SK-N-SH treated with all-trans-retinoic acid at 6 μM for 48 hours (cell line): ENCODE results near the gene SNX10.

ENCODE experiments used
- ATAC-seq: fragments of 200-7000 bp; cut with Tn5 transposase; 3 replicates; pipeline ENCODE4 v1.9.1; 2020; ENCODE audit warnings: mild to moderate bottlenecking, moderate library complexity
- ARNTL ChIP-seq: fragments of 450-650 bp; formaldehyde crosslinking; IDR thresholded peaks from 2 replicates; pipeline ENCODE4 v1.5.0; 2020; ENCODE audit warnings: low read depth, mild to moderate bottlenecking, moderate library complexity, borderline replicate concordance
- BACH2 ChIP-seq: fragments of 250-450 bp; sonication (Bioruptor Pico); IDR thresholded peaks from 2 replicates; pipeline ENCODE4 v1.9.0; 2021; ENCODE audit warnings: mild to moderate bottlenecking, borderline replicate concordance
- CSDC2 ChIP-seq: fragments of 250-450 bp; sonication (Bioruptor Pico); IDR thresholded peaks from 2 replicates; pipeline ENCODE4 v1.5.0; 2020; ENCODE audit warnings: mild to moderate bottlenecking, moderate library complexity
- CSRNP3 ChIP-seq: fragments of 250-450 bp; sonication (Bioruptor Pico); IDR thresholded peaks from 2 replicates; pipeline ENCODE4 v1.5.1; 2021; ENCODE audit warnings: mild to moderate bottlenecking, moderate library complexity
- GLIS3 ChIP-seq: fragments of 250-450 bp; sonication (Bioruptor Pico); IDR thresholded peaks from 2 replicates; pipeline ENCODE4 v1.5.0; 2020; ENCODE audit warnings: mild to moderate bottlenecking, moderate library complexity
- ISL1 ChIP-seq: fragments of 250-450 bp; sonication (Bioruptor Pico); IDR thresholded peaks from 2 replicates; pipeline ENCODE4 v2.1.2; 2022; ENCODE audit warnings: mild to moderate bottlenecking, moderate library complexity
- OSR1 ChIP-seq: fragments of 250-450 bp; sonication (Bioruptor Pico); IDR thresholded peaks from 2 replicates; pipeline ENCODE4 v1.8.0; 2022; ENCODE audit warnings: moderate library complexity, mild to moderate bottlenecking, inconsistent platforms
- PATZ1 ChIP-seq: fragments of 250-450 bp; sonication (Bioruptor Pico); IDR thresholded peaks from 2 replicates; pipeline ENCODE4 v1.8.0; 2020; ENCODE audit warnings: mild to moderate bottlenecking, moderate library complexity, borderline replicate concordance
- POU6F1 ChIP-seq: fragments of 250-450 bp; sonication (Bioruptor Pico); IDR thresholded peaks from 2 replicates; pipeline ENCODE4 v1.8.0; 2021; ENCODE audit warnings: low read depth, mild to moderate bottlenecking, moderate library complexity, borderline replicate concordance
- PPARA ChIP-seq: fragments of 250-450 bp; sonication (Bioruptor Pico); IDR thresholded peaks from 2 replicates; pipeline ENCODE4 v1.5.0; 2020; ENCODE audit warnings: mild to moderate bottlenecking, borderline replicate concordance
- RARB ChIP-seq: fragments of 250-450 bp; sonication (Bioruptor Pico); IDR thresholded peaks from 2 replicates; pipeline ENCODE4 v1.8.0; 2021; ENCODE audit warnings: mild to moderate bottlenecking, moderate library complexity
- TCF4 ChIP-seq: fragments of 250-450 bp; sonication (Bioruptor Pico); IDR thresholded peaks from 2 replicates; pipeline ENCODE4 v1.8.0; 2021; ENCODE audit warnings: mild to moderate bottlenecking, moderate library complexity, borderline replicate concordance
- TOX ChIP-seq: fragments of 250-450 bp; sonication (Bioruptor Pico); IDR thresholded peaks from 2 replicates; pipeline ENCODE4 v1.8.0; 2021; ENCODE audit warnings: mild to moderate bottlenecking, moderate library complexity, borderline replicate concordance
- TSHZ2 ChIP-seq: fragments of 250-450 bp; sonication (Bioruptor Pico); IDR thresholded peaks from 2 replicates; pipeline ENCODE4 v1.5.0; 2020; ENCODE audit warnings: mild to moderate bottlenecking, moderate library complexity
- ZC3H10 ChIP-seq: fragments of 250-450 bp; sonication (Bioruptor Pico); IDR thresholded peaks from 2 replicates; pipeline ENCODE4 v1.5.1; 2021; ENCODE audit warnings: mild to moderate bottlenecking, moderate library complexity
- ZFP3 ChIP-seq: fragments of 250-450 bp; sonication (Bioruptor Pico); IDR thresholded peaks from 2 replicates; pipeline ENCODE4 v1.5.0; 2020; ENCODE audit warnings: mild to moderate bottlenecking, moderate library complexity
- ZFP30 ChIP-seq: fragments of 450-650 bp; formaldehyde crosslinking; IDR thresholded peaks from 2 replicates; pipeline ENCODE4 v1.5.0; 2022; ENCODE audit warnings: mild to moderate bottlenecking, moderate library complexity
- ZNF565 ChIP-seq: fragments of 450-650 bp; formaldehyde crosslinking; conservative IDR thresholded peaks from 2 replicates; pipeline ENCODE4 v1.5.0; 2020; ENCODE audit warnings: low read depth, mild to moderate bottlenecking, moderate library complexity
- ZNF70 ChIP-seq: fragments of 450-650 bp; formaldehyde crosslinking; IDR thresholded peaks from 2 replicates; pipeline ENCODE4 v1.5.0; 2020; ENCODE audit warnings: mild to moderate bottlenecking, moderate library complexity
- ZNF8 ChIP-seq: fragments of 450-650 bp; formaldehyde crosslinking; IDR thresholded peaks from 2 replicates; pipeline ENCODE4 v1.5.0; 2020; ENCODE audit warnings: mild to moderate bottlenecking, moderate library complexity
- TF ChIP-seq, protein P1 (sequence below): fragments of 250-450 bp; sonication (Bioruptor Pico); IDR thresholded peaks from 2 replicates; pipeline ENCODE4 v1.5.1; 2020; ENCODE audit warnings: low read depth, mild to moderate bottlenecking, moderate library complexity

The SNX10 gene

DNA sequence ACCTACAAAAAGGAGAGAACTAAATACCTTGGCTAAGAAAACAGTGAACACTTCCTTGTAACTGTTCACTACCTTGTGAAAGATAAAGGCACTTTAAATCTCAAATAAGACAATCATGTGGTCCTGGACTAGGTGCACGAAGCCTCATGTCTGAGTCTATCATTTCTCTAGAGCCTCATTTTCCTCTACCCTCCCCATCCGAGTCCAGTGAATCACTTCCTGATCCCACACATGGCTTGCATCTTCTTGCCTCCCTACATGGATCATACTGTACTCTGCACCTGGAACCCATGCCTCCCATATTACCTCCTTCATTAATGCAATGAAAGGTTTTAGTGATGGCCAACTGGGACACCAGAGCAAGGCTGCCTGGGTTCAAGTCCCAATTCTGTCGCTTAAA lies 34.5 kb downstream of the SNX10 start:
- no peak for ATAC-seq

GRCh38 chr7:26328498-26329390 lies 37.1 kb downstream of the SNX10 start:
- TF ChIP-seq ARNTL: no peak
- TF ChIP-seq TSHZ2: no peak
- no peak for TF ChIP-seq BACH2
- no peak for TF ChIP-seq RARB
- TF ChIP-seq, protein P1, sequence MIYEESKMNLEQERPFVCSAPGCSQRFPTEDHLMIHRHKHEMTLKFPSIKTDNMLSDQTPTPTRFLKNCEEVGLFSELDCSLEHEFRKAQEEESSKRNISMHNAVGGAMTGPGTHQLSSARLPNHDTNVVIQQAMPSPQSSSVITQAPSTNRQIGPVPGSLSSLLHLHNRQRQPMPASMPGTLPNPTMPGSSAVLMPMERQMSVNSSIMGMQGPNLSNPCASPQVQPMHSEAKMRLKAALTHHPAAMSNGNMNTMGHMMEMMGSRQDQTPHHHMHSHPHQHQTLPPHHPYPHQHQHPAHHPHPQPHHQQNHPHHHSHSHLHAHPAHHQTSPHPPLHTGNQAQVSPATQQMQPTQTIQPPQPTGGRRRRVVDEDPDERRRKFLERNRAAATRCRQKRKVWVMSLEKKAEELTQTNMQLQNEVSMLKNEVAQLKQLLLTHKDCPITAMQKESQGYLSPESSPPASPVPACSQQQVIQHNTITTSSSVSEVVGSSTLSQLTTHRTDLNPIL (CRISPR knock-in tag): no peak
- TF ChIP-seq GLIS3 (CRISPR knock-in tag): no peak
- no peak for TF ChIP-seq ZC3H10 (CRISPR knock-in tag)
- ATAC-seq: no peak

More for the DNA sequence above, 34.5 kb downstream of the SNX10 start:
- TF ChIP-seq ZNF8 (no peak), PPARA (CRISPR knock-in tag) (no peak), ZNF565 (no peak), ZFP3 (no peak), ZNF70 (no peak), ZC3H10 (CRISPR knock-in tag) (no peak), RARB (no peak), PATZ1 (CRISPR knock-in tag) (no peak), OSR1 (CRISPR knock-in tag) (no peak), ARNTL (no peak), TCF4 (CRISPR knock-in tag) (no peak), BACH2 (no peak), POU6F1 (CRISPR knock-in tag) (no peak), ZFP30 (CRISPR knock-in tag) (no peak), ISL1 (CRISPR knock-in tag) (no peak), TOX (no peak), CSRNP3 (CRISPR knock-in tag) (no peak), CSDC2 (CRISPR knock-in tag) (no peak)
- TF ChIP-seq, protein P1 (CRISPR knock-in tag): no peak
